Stomach (tissue), 4 donors: ENCODE results near the gene ITGAE.

Experiments
- EP300 ChIP-seq: sonication (generic); formaldehyde crosslinking; IDR thresholded peaks from one replicate; pipeline ENCODE4 v1.6.1; 2017; ENCODE audit warnings: antibody characterized with exemption
- POLR2A ChIP-seq, 4 donors: fragments of 450-650 bp; IDR thresholded peaks; one replicate each; pipeline ENCODE4 v1.6.1; 2016; ENCODE audit warnings: antibody characterized with exemption in 4 of 4, control low read depth in 2 of 4, mild to moderate bottlenecking in 1 of 4, moderate library complexity in 1 of 4
- TF ChIP-seq, protein P1 (sequence below), 7 experiments: fragments of 450-650 bp in 4 of 7; fragments of 200-600 bp in 3 of 7; sonication (generic) in 3 of 7; IDR thresholded peaks; one replicate each; pipeline ENCODE4 v1.5.1; 2016 to 2019; ENCODE audit warnings: antibody characterized with exemption in 7 of 7, control low read depth in 2 of 7, mild to moderate bottlenecking in 1 of 7

- TF ChIP-seq, protein P1, sequence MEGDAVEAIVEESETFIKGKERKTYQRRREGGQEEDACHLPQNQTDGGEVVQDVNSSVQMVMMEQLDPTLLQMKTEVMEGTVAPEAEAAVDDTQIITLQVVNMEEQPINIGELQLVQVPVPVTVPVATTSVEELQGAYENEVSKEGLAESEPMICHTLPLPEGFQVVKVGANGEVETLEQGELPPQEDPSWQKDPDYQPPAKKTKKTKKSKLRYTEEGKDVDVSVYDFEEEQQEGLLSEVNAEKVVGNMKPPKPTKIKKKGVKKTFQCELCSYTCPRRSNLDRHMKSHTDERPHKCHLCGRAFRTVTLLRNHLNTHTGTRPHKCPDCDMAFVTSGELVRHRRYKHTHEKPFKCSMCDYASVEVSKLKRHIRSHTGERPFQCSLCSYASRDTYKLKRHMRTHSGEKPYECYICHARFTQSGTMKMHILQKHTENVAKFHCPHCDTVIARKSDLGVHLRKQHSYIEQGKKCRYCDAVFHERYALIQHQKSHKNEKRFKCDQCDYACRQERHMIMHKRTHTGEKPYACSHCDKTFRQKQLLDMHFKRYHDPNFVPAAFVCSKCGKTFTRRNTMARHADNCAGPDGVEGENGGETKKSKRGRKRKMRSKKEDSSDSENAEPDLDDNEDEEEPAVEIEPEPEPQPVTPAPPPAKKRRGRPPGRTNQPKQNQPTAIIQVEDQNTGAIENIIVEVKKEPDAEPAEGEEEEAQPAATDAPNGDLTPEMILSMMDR (IDR thresholded peaks at IDR 0.05) = no peak
- no peak for TF ChIP-seq POLR2A (IDR thresholded peaks at IDR 0.05)
- TF ChIP-seq EP300 = no peak
These were observed 13.4 kb upstream of the ITGAE start for GRCh38 chr17:3814361-3814760.
